ENCODE measurements around the gene SEM1.

DNA sequence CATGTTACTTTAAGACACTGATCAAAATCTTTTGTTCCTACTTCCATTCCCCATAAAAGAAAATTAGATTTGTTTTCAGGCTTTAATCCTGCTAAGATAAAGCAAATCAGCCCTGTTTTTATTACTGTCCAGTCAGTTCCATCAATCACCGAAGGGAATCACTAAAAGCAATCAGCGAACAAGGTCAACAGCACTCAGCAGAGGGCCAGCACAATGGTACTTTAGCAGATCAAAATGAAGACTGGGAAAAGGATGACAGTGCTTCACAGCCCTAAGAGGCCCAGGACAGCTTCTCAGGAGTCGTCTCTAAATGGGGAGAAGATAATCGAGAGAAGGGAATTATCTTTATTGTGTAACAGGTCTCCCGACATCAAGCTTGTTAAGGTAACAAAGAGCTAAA is 32.7 kb downstream of the SEM1 start:
- TF ChIP-seq BHLHE40 (IDR thresholded peaks at IDR 0.05; ENCODE audit: low read depth, low read length) (no peak), POLR2A (IDR thresholded peaks at IDR 0.05; ENCODE audit: low read length) (no peak), TP53 (CRISPR knock-in tag; IDR thresholded peaks at IDR 0.05) (no peak), CHD4 (IDR thresholded peaks at IDR 0.05; ENCODE audit: borderline replicate concordance) (no peak), FOXS1 (CRISPR knock-in tag; IDR thresholded peaks at IDR 0.05) (no peak), HDAC2 (IDR thresholded peaks at IDR 0.05) (no peak), JUN (IDR thresholded peaks at IDR 0.05) (no peak), RNF2 (IDR thresholded peaks at IDR 0.05; ENCODE audit: borderline replicate concordance, low read depth) (no peak), MYC (IDR thresholded peaks at IDR 0.05; ENCODE audit: borderline replicate concordance, low read length) (no peak), EP300 (IDR thresholded peaks at IDR 0.05) (no peak)
- TF ChIP-seq, protein P1, sequence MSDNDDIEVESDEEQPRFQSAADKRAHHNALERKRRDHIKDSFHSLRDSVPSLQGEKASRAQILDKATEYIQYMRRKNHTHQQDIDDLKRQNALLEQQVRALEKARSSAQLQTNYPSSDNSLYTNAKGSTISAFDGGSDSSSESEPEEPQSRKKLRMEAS (IDR thresholded peaks at IDR 0.05) = no peak
- TF ChIP-seq, protein P2, sequence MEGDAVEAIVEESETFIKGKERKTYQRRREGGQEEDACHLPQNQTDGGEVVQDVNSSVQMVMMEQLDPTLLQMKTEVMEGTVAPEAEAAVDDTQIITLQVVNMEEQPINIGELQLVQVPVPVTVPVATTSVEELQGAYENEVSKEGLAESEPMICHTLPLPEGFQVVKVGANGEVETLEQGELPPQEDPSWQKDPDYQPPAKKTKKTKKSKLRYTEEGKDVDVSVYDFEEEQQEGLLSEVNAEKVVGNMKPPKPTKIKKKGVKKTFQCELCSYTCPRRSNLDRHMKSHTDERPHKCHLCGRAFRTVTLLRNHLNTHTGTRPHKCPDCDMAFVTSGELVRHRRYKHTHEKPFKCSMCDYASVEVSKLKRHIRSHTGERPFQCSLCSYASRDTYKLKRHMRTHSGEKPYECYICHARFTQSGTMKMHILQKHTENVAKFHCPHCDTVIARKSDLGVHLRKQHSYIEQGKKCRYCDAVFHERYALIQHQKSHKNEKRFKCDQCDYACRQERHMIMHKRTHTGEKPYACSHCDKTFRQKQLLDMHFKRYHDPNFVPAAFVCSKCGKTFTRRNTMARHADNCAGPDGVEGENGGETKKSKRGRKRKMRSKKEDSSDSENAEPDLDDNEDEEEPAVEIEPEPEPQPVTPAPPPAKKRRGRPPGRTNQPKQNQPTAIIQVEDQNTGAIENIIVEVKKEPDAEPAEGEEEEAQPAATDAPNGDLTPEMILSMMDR (IDR thresholded peaks at IDR 0.05) = no peak
- TF ChIP-seq, protein P3, sequence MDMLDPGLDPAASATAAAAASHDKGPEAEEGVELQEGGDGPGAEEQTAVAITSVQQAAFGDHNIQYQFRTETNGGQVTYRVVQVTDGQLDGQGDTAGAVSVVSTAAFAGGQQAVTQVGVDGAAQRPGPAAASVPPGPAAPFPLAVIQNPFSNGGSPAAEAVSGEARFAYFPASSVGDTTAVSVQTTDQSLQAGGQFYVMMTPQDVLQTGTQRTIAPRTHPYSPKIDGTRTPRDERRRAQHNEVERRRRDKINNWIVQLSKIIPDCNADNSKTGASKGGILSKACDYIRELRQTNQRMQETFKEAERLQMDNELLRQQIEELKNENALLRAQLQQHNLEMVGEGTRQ (IDR thresholded peaks at IDR 0.05) = no peak

Data from A549 (cell line).